GM06990 (cell line): ENCODE measurements around the gene GCK.

ENCODE experiments used
- DNase-seq: peaks from one replicate; pipeline ENCODE4 v3.0.0-alpha.2; 2011; ENCODE audit not compliant: insufficient read length; ENCODE audit errors: extremely low read depth
- H3K27me3 ChIP-seq: replicated peaks from 2 replicates; pipeline ENCODE4 v1.6.0; 2011; ENCODE audit warnings: low read length; ENCODE audit not compliant: control insufficient read depth, insufficient read depth
- H3K36me3 ChIP-seq: 2 replicates; pipeline ENCODE4 v1.5.1; 2011; ENCODE audit warnings: low read length; ENCODE audit not compliant: control insufficient read depth, insufficient read depth
- H3K4me3 ChIP-seq: replicated peaks from 2 replicates; pipeline ENCODE4 v1.5.1; 2011; ENCODE audit warnings: low read depth, mild to moderate bottlenecking, control low read depth, low read length
- CTCF ChIP-seq: IDR thresholded peaks from 2 replicates; pipeline ENCODE4 v1.5.1; 2011; ENCODE audit warnings: low read length, control low read depth, mild to moderate bottlenecking, inconsistent platforms; ENCODE audit not compliant: insufficient read depth, poor library complexity, severe bottlenecking

The GCK gene

DNA sequence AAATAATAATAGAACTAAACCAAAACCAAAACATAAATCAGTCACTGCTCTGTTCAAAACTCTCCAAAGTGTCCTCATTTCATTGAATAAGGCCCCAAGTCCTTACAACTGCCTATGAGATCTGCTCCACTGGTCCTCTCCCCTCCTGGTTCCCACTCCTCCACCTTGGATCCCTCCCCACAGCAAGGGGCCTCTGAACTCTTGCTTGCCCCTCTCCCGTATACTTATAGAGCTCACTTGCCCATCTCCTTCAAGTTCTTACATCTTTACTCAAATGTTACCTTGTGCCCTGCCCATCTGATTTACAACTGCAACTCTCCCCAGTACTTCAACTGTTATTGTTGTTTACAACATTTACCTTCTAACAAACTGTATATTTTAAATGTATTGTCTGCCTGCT lies 66.7 kb downstream of the GCK start:
- no peak for TF ChIP-seq CTCF
- DNase-seq = no peak
- Histone ChIP-seq H3K36me3 (peaks cover 20% of the 10 kb centered on the region), H3K27me3 (no peaks in the 10 kb centered on the region), H3K4me3 (peak overlapping the region; percentile 91)

GRCh38 chr7:44121761-44122420 lies 67.3 kb downstream of the GCK start:
- Histone ChIP-seq H3K36me3 (peaks cover 23% of the 10 kb centered on the region), H3K27me3 (no peaks in the 10 kb centered on the region), H3K4me3 (no peak overlapping the region)
- DNase-seq = no peak
- TF ChIP-seq CTCF = no peak

- H3K4me3 ChIP-seq = no peak overlapping the region
- H3K36me3 ChIP-seq = peaks cover 31% of the 10 kb centered on the region
- DNase-seq = no peak
- no peaks in the 10 kb centered on the region for H3K27me3 ChIP-seq
- no peak for TF ChIP-seq CTCF
Measured at GRCh38 chr7:44120395-44120794, 68.8 kb downstream of the GCK start.

DNA sequence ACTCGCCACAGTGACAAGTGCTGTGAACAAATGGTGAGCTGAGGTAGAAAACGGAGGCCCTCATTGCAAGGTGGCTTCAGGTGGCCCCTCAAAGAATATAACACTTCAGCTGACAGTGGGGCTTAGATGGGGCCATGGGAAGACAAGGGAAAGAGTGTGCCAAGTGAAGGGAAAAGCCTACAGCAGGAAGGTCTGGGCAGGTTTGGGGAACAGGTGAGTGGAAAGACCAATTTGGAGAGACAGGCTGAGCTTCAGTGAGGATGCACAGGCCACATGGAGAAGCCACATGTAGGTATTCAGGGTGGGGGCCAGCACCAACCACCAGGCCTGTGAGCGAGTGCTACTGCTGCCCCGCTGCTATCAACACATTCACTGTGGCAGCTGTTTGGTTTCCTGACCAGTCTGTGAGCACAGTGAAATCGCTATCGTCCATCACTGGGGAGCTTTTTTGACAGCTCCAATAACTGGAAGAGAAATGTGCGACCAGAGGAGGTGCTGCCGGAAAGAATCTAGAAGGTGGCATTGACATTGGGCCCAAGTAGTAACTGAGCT lies 69.3 kb downstream of the GCK start:
- no peak for TF ChIP-seq CTCF
- no peak for DNase-seq
- H3K4me3 ChIP-seq = no peak overlapping the region
- peaks cover 34% of the 10 kb centered on the region for H3K36me3 ChIP-seq
- no peaks in the 10 kb centered on the region for H3K27me3 ChIP-seq

GRCh38 chr7:44117801-44118429 lies 71.3 kb downstream of the GCK start:
- DNase-seq = no peak
- no peak for TF ChIP-seq CTCF
- Histone ChIP-seq H3K4me3 (no peak overlapping the region), H3K36me3 (peaks cover 39% of the 10 kb centered on the region), H3K27me3 (no peaks in the 10 kb centered on the region)
